Measurements from ENCODE around the gene B3GLCT.
"Not testable (repeated sequence)": the region's sequence is repeated elsewhere in the genome, so short reads cannot be mapped to it uniquely, and the experiment has no call there.

B3GLCT gene

GRCh38 chr13:31334547-31334946 is 134.8 kb downstream of the B3GLCT start:
- H3K9me2 ChIP-seq (replicated peaks; ENCODE audit: insufficient read depth, low read length): no peaks in the 10 kb centered on the region
- H3K27ac ChIP-seq (ENCODE audit: low read length): no peak overlapping the region
- H3K79me2 ChIP-seq (ENCODE audit: low read length): no peaks in the 10 kb centered on the region
- H3K4me1 ChIP-seq (ENCODE audit: low read length): no peaks in the 10 kb centered on the region
- no peak overlapping the region for H3K4me3 ChIP-seq (ENCODE audit: low read length)
- no peaks in the 10 kb centered on the region for H3K27me3 ChIP-seq (replicated peaks; ENCODE audit: insufficient read depth, low read length)
- TF ChIP-seq EZH2 (optimal IDR thresholded peaks at IDR 0.05; ENCODE audit: low read depth, low read length) (no peak), EZH2phosphoT487 (IDR thresholded peaks at IDR 0.05; ENCODE audit: low read length) (no peak), CTCF (IDR thresholded peaks at IDR 0.05; ENCODE audit: low read length) (no peak)
- no peaks in the 10 kb centered on the region for H3K36me3 ChIP-seq (replicated peaks; ENCODE audit: insufficient read depth, low read length)
- H2AFZ ChIP-seq (ENCODE audit: low read length): no peak overlapping the region
- H3K9me3 ChIP-seq (replicated peaks; ENCODE audit: insufficient read depth, low read length): no peaks in the 10 kb centered on the region
- no peak for DNase-seq
- H3K4me2 ChIP-seq (ENCODE audit: low read depth, low read length): no peak overlapping the region
- no peaks in the 10 kb centered on the region for H3F3A ChIP-seq (ENCODE audit: insufficient read depth, low read length)
- H4K20me1 ChIP-seq (ENCODE audit: insufficient read depth, low read length): no peaks in the 10 kb centered on the region
- H3K9ac ChIP-seq (ENCODE audit: low read length): no peak overlapping the region

GRCh38 chr13:31334994-31335557 is 135.3 kb downstream of the B3GLCT start:
- Histone ChIP-seq H3K9ac (ENCODE audit: low read length) (no peak overlapping the region), H3K79me2 (ENCODE audit: low read length) (no peaks in the 10 kb centered on the region), H3K9me3 (replicated peaks; ENCODE audit: insufficient read depth, low read length) (no peaks in the 10 kb centered on the region), H2AFZ (ENCODE audit: low read length) (no peak overlapping the region), H3K4me2 (ENCODE audit: low read depth, low read length) (no peak overlapping the region), H3K36me3 (replicated peaks; ENCODE audit: insufficient read depth, low read length) (no peaks in the 10 kb centered on the region), H3K4me1 (ENCODE audit: low read length) (no peaks in the 10 kb centered on the region), H3K27me3 (replicated peaks; ENCODE audit: insufficient read depth, low read length) (no peaks in the 10 kb centered on the region), H3K27ac (ENCODE audit: low read length) (no peak overlapping the region), H3F3A (ENCODE audit: insufficient read depth, low read length) (no peaks in the 10 kb centered on the region), H4K20me1 (ENCODE audit: insufficient read depth, low read length) (no peaks in the 10 kb centered on the region), H3K9me2 (replicated peaks; ENCODE audit: insufficient read depth, low read length) (no peaks in the 10 kb centered on the region), H3K4me3 (ENCODE audit: low read length) (no peak overlapping the region)
- no peak for TF ChIP-seq EZH2 (optimal IDR thresholded peaks at IDR 0.05; ENCODE audit: low read depth, low read length)
- TF ChIP-seq CTCF (IDR thresholded peaks at IDR 0.05; ENCODE audit: low read length): no peak
- no peak for TF ChIP-seq EZH2phosphoT487 (IDR thresholded peaks at IDR 0.05; ENCODE audit: low read length)
- DNase-seq: no peak

- H2AFZ ChIP-seq (ENCODE audit: low read length); H3K4me1 ChIP-seq (ENCODE audit: low read length); H3K27ac ChIP-seq (ENCODE audit: low read length); H4K20me1 ChIP-seq (ENCODE audit: insufficient read depth, low read length); H3K79me2 ChIP-seq (ENCODE audit: low read length); H3K4me3 ChIP-seq (ENCODE audit: low read length); H3K9ac ChIP-seq (ENCODE audit: low read length); H3K4me2 ChIP-seq (ENCODE audit: low read depth, low read length); H3K9me2 ChIP-seq (replicated peaks; ENCODE audit: insufficient read depth, low read length); H3K27me3 ChIP-seq (replicated peaks; ENCODE audit: insufficient read depth, low read length); H3K36me3 ChIP-seq (replicated peaks; ENCODE audit: insufficient read depth, low read length); H3F3A ChIP-seq (ENCODE audit: insufficient read depth, low read length); H3K9me3 ChIP-seq (replicated peaks; ENCODE audit: insufficient read depth, low read length); DNase-seq: not testable (repeated sequence)
Observed at GRCh38 chr13:31339616-31340015, 139.8 kb downstream of the B3GLCT start.

- not testable (repeated sequence) for DNase-seq; H3K9me3 ChIP-seq (replicated peaks; ENCODE audit: insufficient read depth, low read length); H3K36me3 ChIP-seq (replicated peaks; ENCODE audit: insufficient read depth, low read length); H3K27ac ChIP-seq (ENCODE audit: low read length); H3F3A ChIP-seq (ENCODE audit: insufficient read depth, low read length); H3K4me1 ChIP-seq (ENCODE audit: low read length); H3K27me3 ChIP-seq (replicated peaks; ENCODE audit: insufficient read depth, low read length); H2AFZ ChIP-seq (ENCODE audit: low read length); H3K4me3 ChIP-seq (ENCODE audit: low read length); H3K79me2 ChIP-seq (ENCODE audit: low read length); H3K4me2 ChIP-seq (ENCODE audit: low read depth, low read length); H3K9ac ChIP-seq (ENCODE audit: low read length); H3K9me2 ChIP-seq (replicated peaks; ENCODE audit: insufficient read depth, low read length); H4K20me1 ChIP-seq (ENCODE audit: insufficient read depth, low read length)
Observed at GRCh38 chr13:31340848-31341247, 141.1 kb downstream of the B3GLCT start.
